Measurements from ENCODE around the gene PRKAR1B. TPM values are rescaled to one million over a fixed set of nuclear protein-coding genes. Genes with fewer than 3 reads are reported as not detected.

Gene PRKAR1B
- total RNA-seq, 2 donors from 2014 or later, result 33.5 to 43.2 TPM

DNA sequence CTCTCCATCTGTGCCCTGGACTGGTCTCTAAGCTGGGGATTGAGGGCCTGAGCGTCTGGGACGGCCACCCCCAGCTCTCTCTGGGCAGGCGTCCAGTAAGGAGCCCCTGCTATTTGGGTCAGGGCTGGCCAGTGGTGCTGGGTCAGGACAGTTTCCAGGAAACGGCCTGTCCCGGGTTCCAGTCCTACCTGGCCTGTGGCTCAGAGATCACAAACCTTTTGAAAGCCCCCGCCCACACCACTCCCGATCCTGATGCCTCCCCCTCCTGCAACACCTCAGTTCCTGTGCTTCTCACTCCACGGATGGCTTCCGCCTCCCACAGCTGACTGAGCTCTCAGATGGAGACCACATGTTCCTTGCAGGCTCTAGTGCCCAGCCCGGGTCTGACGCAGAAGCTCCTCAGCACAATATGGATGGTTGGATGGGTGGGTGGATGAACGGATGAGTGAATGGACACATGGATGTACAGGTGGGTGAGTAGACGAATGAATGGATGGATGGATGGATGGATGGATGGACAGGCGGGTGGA lies 115.7 kb downstream of the PRKAR1B start:
- Histone ChIP-seq H3K27ac (ENCODE audit: low read depth, low read length) (no peak overlapping the region), H3K27me3 (ENCODE audit: control insufficient read depth, insufficient read depth, low read length, poor library complexity, severe bottlenecking) (no peaks in the 10 kb centered on the region), H3K9me3 (ENCODE audit: control insufficient read depth, low read length) (no peaks in the 10 kb centered on the region), H3K4me3 (ENCODE audit: low read length) (no peak overlapping the region), H3K36me3 (ENCODE audit: control insufficient read depth, insufficient read depth, low read length) (no peaks in the 10 kb centered on the region), H3K4me1 (ENCODE audit: control insufficient read depth, insufficient read depth, low read length) (no peaks in the 10 kb centered on the region), H3K9ac (ENCODE audit: extremely low read depth, low read length, poor library complexity, severe bottlenecking) (no peak overlapping the region)
- H3K9me3 Mint-ChIP-seq, result no peaks in the 10 kb centered on the region
- peaks cover 3% of the 10 kb centered on the region for H3K4me1 Mint-ChIP-seq
- H3K27me3 Mint-ChIP-seq (ENCODE audit: insufficient read depth), result no peaks in the 10 kb centered on the region
- 85 to 89% methylated on average over 8 to 14 of the region's 14 CpGs for WGBS, 2 experiments (ENCODE audit: insufficient coverage in 1 of 2, insufficient read length in 1 of 2)
- H3K27ac Mint-ChIP-seq, result no peak overlapping the region
- H3K4me3 Mint-ChIP-seq, result no peak overlapping the region
- H3K36me3 Mint-ChIP-seq (ENCODE audit: low read depth), result peaks cover under 1% of the 10 kb centered on the region
- TF ChIP-seq, protein P1, sequence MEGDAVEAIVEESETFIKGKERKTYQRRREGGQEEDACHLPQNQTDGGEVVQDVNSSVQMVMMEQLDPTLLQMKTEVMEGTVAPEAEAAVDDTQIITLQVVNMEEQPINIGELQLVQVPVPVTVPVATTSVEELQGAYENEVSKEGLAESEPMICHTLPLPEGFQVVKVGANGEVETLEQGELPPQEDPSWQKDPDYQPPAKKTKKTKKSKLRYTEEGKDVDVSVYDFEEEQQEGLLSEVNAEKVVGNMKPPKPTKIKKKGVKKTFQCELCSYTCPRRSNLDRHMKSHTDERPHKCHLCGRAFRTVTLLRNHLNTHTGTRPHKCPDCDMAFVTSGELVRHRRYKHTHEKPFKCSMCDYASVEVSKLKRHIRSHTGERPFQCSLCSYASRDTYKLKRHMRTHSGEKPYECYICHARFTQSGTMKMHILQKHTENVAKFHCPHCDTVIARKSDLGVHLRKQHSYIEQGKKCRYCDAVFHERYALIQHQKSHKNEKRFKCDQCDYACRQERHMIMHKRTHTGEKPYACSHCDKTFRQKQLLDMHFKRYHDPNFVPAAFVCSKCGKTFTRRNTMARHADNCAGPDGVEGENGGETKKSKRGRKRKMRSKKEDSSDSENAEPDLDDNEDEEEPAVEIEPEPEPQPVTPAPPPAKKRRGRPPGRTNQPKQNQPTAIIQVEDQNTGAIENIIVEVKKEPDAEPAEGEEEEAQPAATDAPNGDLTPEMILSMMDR (conservative IDR thresholded peaks at IDR 0.05), result no peak
- no peak for DNase-seq

DNA sequence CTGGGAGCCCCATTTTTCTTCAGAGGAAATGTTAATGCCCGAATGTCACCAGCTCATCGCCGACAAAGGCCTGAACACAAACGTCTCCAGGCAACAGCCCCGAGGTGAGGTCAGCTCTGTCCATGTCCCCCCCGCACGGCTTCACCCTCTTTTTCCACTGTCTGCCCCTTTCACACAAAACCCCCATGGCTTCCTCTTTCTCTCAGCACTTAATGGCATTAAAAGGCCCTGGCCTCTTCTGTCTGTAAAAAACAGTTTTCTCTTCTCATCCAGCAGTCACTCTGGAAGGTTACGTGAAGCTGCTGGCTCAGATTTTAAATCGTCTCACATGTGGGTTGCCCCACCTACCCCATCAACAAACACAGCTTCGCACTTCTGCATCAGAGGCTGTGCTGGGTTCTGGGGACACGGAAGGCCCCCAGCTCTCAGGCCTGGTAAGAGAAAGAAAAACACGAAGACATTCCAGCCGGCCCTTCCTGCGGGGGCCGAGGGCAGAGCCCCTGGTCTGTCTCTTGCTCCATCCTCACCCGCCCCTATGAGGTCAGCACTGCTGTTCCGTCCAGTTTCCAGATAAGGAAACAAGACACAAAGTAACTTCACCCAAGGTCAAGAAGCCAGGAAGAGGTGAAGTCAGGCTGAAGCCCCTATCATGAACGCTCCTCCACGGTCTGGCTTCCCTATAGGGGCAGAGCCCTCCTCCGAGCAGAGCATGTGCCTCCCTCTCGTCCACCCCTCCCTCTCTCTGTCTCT lies 116.4 kb downstream of the PRKAR1B start:
- Histone ChIP-seq H3K9ac (ENCODE audit: extremely low read depth, low read length, poor library complexity, severe bottlenecking) (no peak overlapping the region), H3K9me3 (ENCODE audit: control insufficient read depth, low read length) (no peaks in the 10 kb centered on the region), H3K4me3 (ENCODE audit: low read length) (no peak overlapping the region), H3K27ac (ENCODE audit: low read depth, low read length) (peak overlapping the region; percentile 84), H3K27me3 (ENCODE audit: control insufficient read depth, insufficient read depth, low read length, poor library complexity, severe bottlenecking) (no peaks in the 10 kb centered on the region), H3K4me1 (ENCODE audit: control insufficient read depth, insufficient read depth, low read length) (no peaks in the 10 kb centered on the region), H3K36me3 (ENCODE audit: control insufficient read depth, insufficient read depth, low read length) (peaks cover 3% of the 10 kb centered on the region)
- no peaks in the 10 kb centered on the region for H3K27me3 Mint-ChIP-seq (ENCODE audit: insufficient read depth)
- peaks cover 3% of the 10 kb centered on the region for H3K4me1 Mint-ChIP-seq
- no peak overlapping the region for H3K27ac Mint-ChIP-seq
- H3K36me3 Mint-ChIP-seq (ENCODE audit: low read depth), result peaks cover 5% of the 10 kb centered on the region
- WGBS, 2 experiments (ENCODE audit: insufficient coverage in 1 of 2, insufficient read length in 1 of 2), result 78 to 84% methylated on average over 13 to 21 of the region's 21 CpGs
- no peak overlapping the region for H3K4me3 Mint-ChIP-seq
- DNase-seq, result no peak
- H3K9me3 Mint-ChIP-seq, result no peaks in the 10 kb centered on the region
- TF ChIP-seq, protein P1 (conservative IDR thresholded peaks at IDR 0.05), result no peak

DNA sequence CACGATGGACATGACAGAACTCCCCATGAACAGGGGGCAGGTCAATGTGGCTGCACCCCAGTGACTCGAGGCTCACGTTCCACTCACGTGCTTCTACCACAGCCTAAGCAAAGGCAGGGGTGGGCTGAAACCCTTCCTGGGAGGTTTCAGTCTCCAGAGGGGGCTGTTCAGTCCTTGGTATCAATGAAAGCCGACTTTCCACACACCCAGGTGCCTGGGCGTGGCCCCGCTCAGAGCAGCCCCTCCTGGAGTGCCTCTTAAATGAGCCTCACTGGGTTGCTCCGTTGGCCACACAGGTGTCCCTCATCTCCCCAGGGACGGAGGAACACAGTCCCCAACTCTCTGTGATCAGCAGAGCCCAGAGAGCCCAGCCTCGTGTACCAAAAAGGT lies 116.9 kb downstream of the PRKAR1B start:
- Histone ChIP-seq H3K4me3 (ENCODE audit: low read length) (no peak overlapping the region), H3K27me3 (ENCODE audit: control insufficient read depth, insufficient read depth, low read length, poor library complexity, severe bottlenecking) (no peaks in the 10 kb centered on the region), H3K27ac (ENCODE audit: low read depth, low read length) (peak overlapping the region; percentile 84), H3K9me3 (ENCODE audit: control insufficient read depth, low read length) (no peaks in the 10 kb centered on the region), H3K36me3 (ENCODE audit: control insufficient read depth, insufficient read depth, low read length) (peaks cover 3% of the 10 kb centered on the region), H3K9ac (ENCODE audit: extremely low read depth, low read length, poor library complexity, severe bottlenecking) (no peak overlapping the region), H3K4me1 (ENCODE audit: control insufficient read depth, insufficient read depth, low read length) (no peaks in the 10 kb centered on the region)
- H3K4me3 Mint-ChIP-seq, result no peak overlapping the region
- TF ChIP-seq, protein P1 (conservative IDR thresholded peaks at IDR 0.05), result no peak
- H3K27ac Mint-ChIP-seq, result no peak overlapping the region
- H3K27me3 Mint-ChIP-seq (ENCODE audit: insufficient read depth), result no peaks in the 10 kb centered on the region
- DNase-seq, result no peak
- H3K9me3 Mint-ChIP-seq, result no peaks in the 10 kb centered on the region
- H3K36me3 Mint-ChIP-seq (ENCODE audit: low read depth), result peaks cover 5% of the 10 kb centered on the region
- WGBS, 2 experiments (ENCODE audit: insufficient coverage in 1 of 2, insufficient read length in 1 of 2), result 84 to 88% methylated on average over 7 to 10 of the region's 10 CpGs
- H3K4me1 Mint-ChIP-seq, result peaks cover 3% of the 10 kb centered on the region

Data from endodermal cell (in vitro differentiated cells).